NCI-H1436 treated with DMSO at 0.1 percent for 48 hours (cell line): ENCODE results near the gene HDHD5.

Experiments used
- DNase-seq: peaks from one replicate; lab custom pipeline; 2025; lab: John Stamatoyannopoulos, UW

Gene HDHD5

GRCh38 chr22:17120281-17120680 lies 38.8 kb downstream of the HDHD5 start:
- no peak for DNase-seq

GRCh38 chr22:17119481-17120202 lies 39.4 kb downstream of the HDHD5 start:
- DNase-seq: no peak

GRCh38 chr22:17118342-17118741 lies 40.7 kb downstream of the HDHD5 start:
- DNase-seq: no peak

GRCh38 chr22:17117890-17118289 lies 41.2 kb downstream of the HDHD5 start:
- no peak for DNase-seq

- no peak for DNase-seq
Observed at GRCh38 chr22:17117400-17117799, 41.7 kb downstream of the HDHD5 start.

GRCh38 chr22:17116572-17117330 lies 42.3 kb downstream of the HDHD5 start:
- no peak for DNase-seq

GRCh38 chr22:17115945-17116565 lies 43.0 kb downstream of the HDHD5 start:
- no peak for DNase-seq

- no peak for DNase-seq
Observed at GRCh38 chr22:17115236-17115635, 43.8 kb downstream of the HDHD5 start.

GRCh38 chr22:17114898-17115235 lies 44.2 kb downstream of the HDHD5 start:
- DNase-seq: no peak

- no peak for DNase-seq
Observed at GRCh38 chr22:17114173-17114897, 44.7 kb downstream of the HDHD5 start.

GRCh38 chr22:17113600-17113999 lies 45.5 kb downstream of the HDHD5 start:
- DNase-seq: no peak

- no peak for DNase-seq
Observed at GRCh38 chr22:17112491-17113042, 46.5 kb downstream of the HDHD5 start.

- DNase-seq: no peak
Observed at GRCh38 chr22:17110791-17111550, 48.1 kb downstream of the HDHD5 start.

- DNase-seq: no peak
Observed at GRCh38 chr22:17109976-17110375, 49.1 kb downstream of the HDHD5 start.

- DNase-seq: no peak
Observed at GRCh38 chr22:17109113-17109865, 49.8 kb downstream of the HDHD5 start.

- no peak for DNase-seq
Observed at GRCh38 chr22:17108256-17109112, 50.6 kb downstream of the HDHD5 start.

- no peak for DNase-seq
Observed at GRCh38 chr22:17107547-17107810, 51.6 kb downstream of the HDHD5 start.

- no peak for DNase-seq
Observed at GRCh38 chr22:17106785-17107546, 52.1 kb downstream of the HDHD5 start.

- DNase-seq: no peak
Observed at GRCh38 chr22:17106161-17106784, 52.8 kb downstream of the HDHD5 start.
